ENCODE data around the gene MYCN. TPM values are rescaled to one million over a fixed set of nuclear protein-coding genes. Genes with fewer than 3 reads are reported as not detected.

The MYCN gene
- polyA plus RNA-seq, 3 donors, result not detected

DNA sequence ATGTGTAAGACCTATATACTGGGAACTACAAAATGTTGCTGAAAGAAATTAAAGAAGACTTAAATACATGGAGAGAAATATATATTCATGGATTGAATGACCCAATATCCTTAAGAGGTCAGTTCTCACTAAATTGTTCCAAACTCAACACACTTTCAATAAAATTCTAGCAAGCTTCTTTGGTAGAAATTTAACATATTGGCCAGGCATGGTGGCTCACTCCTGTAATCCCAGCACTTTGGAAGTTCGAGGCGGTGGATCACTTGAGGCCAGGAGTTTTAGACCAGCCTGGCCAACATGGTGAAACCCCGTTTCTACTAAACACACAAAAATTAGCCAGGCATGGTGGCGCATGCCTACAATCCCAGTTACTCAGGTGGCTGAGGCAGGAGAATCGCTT is 33.6 kb upstream of the MYCN start:
- no CpG with 5 or more reads among the region's 5 CpGs for WGBS (ENCODE audit: insufficient coverage)
- Mint-ChIP-seq H3K4me1 (no peaks in the 10 kb centered on the region), H3K27me3 (ENCODE audit: low read depth in 3 of 3) (peaks cover 0 to 1% (median 1%) of the 10 kb centered on the region in 3 donors), H3K4me3 (no peak overlapping the region), H3K9me3 (peaks cover 0 to 8% (median 1%) of the 10 kb centered on the region in 7 donors), H3K36me3 (no peaks in the 10 kb centered on the region), H3K27ac (no peak overlapping the region)
- H3K27ac ChIP-seq (ENCODE audit: low read depth in 1 of 2, low read length in 2 of 2), result no peak overlapping the region
- intact Hi-C loops (cut with micrococcal nuclease), result no loop called here
- H3K4me1 ChIP-seq (ENCODE audit: control insufficient read depth in 1 of 2, insufficient read depth in 2 of 2, low read length in 2 of 2), result no peaks in the 10 kb centered on the region
- H4K20me1 ChIP-seq (ENCODE audit: insufficient read depth, low read length), result no peaks in the 10 kb centered on the region
- no peak overlapping the region for H3K4me3 ChIP-seq (replicated peaks in 1 of 3; ENCODE audit: low read depth in 2 of 3, low read length in 3 of 3)
- H3K36me3 ChIP-seq (replicated peaks in 1 of 2; ENCODE audit: control insufficient read depth in 1 of 2, insufficient read depth in 2 of 2, low read length in 2 of 2), result no peaks in the 10 kb centered on the region
- H3K9ac ChIP-seq (ENCODE audit: insufficient read depth, low read length, poor library complexity, severe bottlenecking), result no peak overlapping the region
- H3K4me2 ChIP-seq (replicated peaks; ENCODE audit: extremely low read depth, low read length, poor library complexity, severe bottlenecking), result no peak overlapping the region
- no peak for TF ChIP-seq CTCF (IDR thresholded peaks at IDR 0.05)
- no peaks in the 10 kb centered on the region for H3K79me2 ChIP-seq (ENCODE audit: insufficient read depth, low read length)
- H3K27me3 ChIP-seq (ENCODE audit: control insufficient read depth in 2 of 2, insufficient read depth in 2 of 2, low read length in 2 of 2), result no peaks in the 10 kb centered on the region
- DNase-seq, result no peak
- H3K9me3 ChIP-seq (replicated peaks in 1 of 2; ENCODE audit: control insufficient read depth in 1 of 2, insufficient read depth in 1 of 2, low read length in 2 of 2), result no peaks in the 10 kb centered on the region
- no peak overlapping the region for H2AFZ ChIP-seq (ENCODE audit: insufficient read depth, low read depth, low read length, poor library complexity, severe bottlenecking)

GRCh38 chr2:15907461-15908324 is 32.7 kb upstream of the MYCN start:
- Histone ChIP-seq H3K79me2 (ENCODE audit: insufficient read depth, low read length) (no peaks in the 10 kb centered on the region), H3K27ac (ENCODE audit: low read depth in 1 of 2, low read length in 2 of 2) (no peak overlapping the region), H3K4me1 (ENCODE audit: control insufficient read depth in 1 of 2, insufficient read depth in 2 of 2, low read length in 2 of 2) (no peaks in the 10 kb centered on the region), H3K9ac (ENCODE audit: insufficient read depth, low read length, poor library complexity, severe bottlenecking) (no peak overlapping the region), H2AFZ (ENCODE audit: insufficient read depth, low read depth, low read length, poor library complexity, severe bottlenecking) (no peak overlapping the region), H3K4me2 (replicated peaks; ENCODE audit: extremely low read depth, low read length, poor library complexity, severe bottlenecking) (no peak overlapping the region), H3K4me3 (replicated peaks in 1 of 3; ENCODE audit: low read depth in 2 of 3, low read length in 3 of 3) (no peak overlapping the region), H3K36me3 (replicated peaks in 1 of 2; ENCODE audit: control insufficient read depth in 1 of 2, insufficient read depth in 2 of 2, low read length in 2 of 2) (no peaks in the 10 kb centered on the region), H4K20me1 (ENCODE audit: insufficient read depth, low read length) (no peaks in the 10 kb centered on the region), H3K9me3 (replicated peaks in 1 of 2; ENCODE audit: control insufficient read depth in 1 of 2, insufficient read depth in 1 of 2, low read length in 2 of 2) (no peaks in the 10 kb centered on the region), H3K27me3 (ENCODE audit: control insufficient read depth in 2 of 2, insufficient read depth in 2 of 2, low read length in 2 of 2) (no peaks in the 10 kb centered on the region)
- no peaks in the 10 kb centered on the region for H3K4me1 Mint-ChIP-seq
- no peak for TF ChIP-seq CTCF (IDR thresholded peaks at IDR 0.05)
- WGBS (ENCODE audit: insufficient coverage), result no CpG with 5 or more reads among the region's 2 CpGs
- H3K36me3 Mint-ChIP-seq, result no peaks in the 10 kb centered on the region
- H3K4me3 Mint-ChIP-seq, result no peak overlapping the region
- H3K27me3 Mint-ChIP-seq (ENCODE audit: low read depth in 3 of 3), result peaks cover 0 to 1% (median 1%) of the 10 kb centered on the region in 3 donors
- H3K9me3 Mint-ChIP-seq, result peaks cover 0 to 5% (median 1%) of the 10 kb centered on the region in 7 donors
- DNase-seq, result no peak
- intact Hi-C loops (cut with micrococcal nuclease), result no loop called here
- H3K27ac Mint-ChIP-seq, result no peak overlapping the region

Data from CD14-positive monocyte (primary cell).